ENCODE data around the gene SSBP3.

The SSBP3 gene

GRCh38 chr1:54259546-54260140 is 146.6 kb downstream of the SSBP3 start:
- no peak for DNase-seq

GRCh38 chr1:54257876-54258275 is 148.3 kb downstream of the SSBP3 start:
- DNase-seq: no peak

GRCh38 chr1:54257346-54257620 is 148.9 kb downstream of the SSBP3 start:
- no peak for DNase-seq

GRCh38 chr1:54256522-54257345 is 149.5 kb downstream of the SSBP3 start:
- DNase-seq: no peak

GRCh38 chr1:54255026-54255702 is 151.0 kb downstream of the SSBP3 start:
- no peak for DNase-seq

GRCh38 chr1:54254055-54254454 is 152.1 kb downstream of the SSBP3 start:
- DNase-seq: no peak

- no peak for DNase-seq
These were observed 152.7 kb downstream of the SSBP3 start for GRCh38 chr1:54253480-54253879.

- no peak for DNase-seq
These were observed 153.7 kb downstream of the SSBP3 start for GRCh38 chr1:54252371-54252936.

GRCh38 chr1:54250670-54251069 is 155.5 kb downstream of the SSBP3 start:
- no peak for DNase-seq

GRCh38 chr1:54249819-54250435 is 156.3 kb downstream of the SSBP3 start:
- no peak for DNase-seq

GRCh38 chr1:54248966-54249365 is 157.2 kb downstream of the SSBP3 start:
- no peak for DNase-seq

- no peak for DNase-seq
These were observed 158.2 kb downstream of the SSBP3 start for GRCh38 chr1:54247863-54248515.

GRCh38 chr1:54246116-54246721 is 160.0 kb downstream of the SSBP3 start:
- DNase-seq: no peak

- no peak for DNase-seq
These were observed 160.7 kb downstream of the SSBP3 start for GRCh38 chr1:54245501-54245900.

- no peak for DNase-seq
These were observed 161.5 kb downstream of the SSBP3 start for GRCh38 chr1:54244655-54245054.

- DNase-seq: no peak
These were observed 163.2 kb downstream of the SSBP3 start for GRCh38 chr1:54243022-54243421.

- DNase-seq: no peak
These were observed 164.8 kb downstream of the SSBP3 start for GRCh38 chr1:54241364-54241763.

- no peak for DNase-seq
These were observed 165.4 kb downstream of the SSBP3 start for GRCh38 chr1:54240741-54241335.

GRCh38 chr1:54239631-54240031 is 166.6 kb downstream of the SSBP3 start:
- DNase-seq: no peak

- DNase-seq: no peak
These were observed 167.2 kb downstream of the SSBP3 start for GRCh38 chr1:54239035-54239383.

GRCh38 chr1:54238353-54239034 is 167.7 kb downstream of the SSBP3 start:
- DNase-seq: peak; percentile 68

GRCh38 chr1:54237586-54237985 is 168.6 kb downstream of the SSBP3 start:
- no peak for DNase-seq

All from GF-D8 (cell line).